CD4-positive, alpha-beta T cell treated with Interleukin-6 at 100 ng/mL for 8 hours (primary cell): ENCODE results near the gene ADGRV1.
"Not testable (repeated sequence)": the region's sequence is repeated elsewhere in the genome, so short reads cannot be mapped to it uniquely, and the experiment has no call there.

Experiments used
- DNase-seq: peaks from one replicate; pipeline ENCODE4 v3.0.0-alpha.2; 2020; ENCODE audit warnings: mixed read lengths, low spot score

ADGRV1 gene

DNA sequence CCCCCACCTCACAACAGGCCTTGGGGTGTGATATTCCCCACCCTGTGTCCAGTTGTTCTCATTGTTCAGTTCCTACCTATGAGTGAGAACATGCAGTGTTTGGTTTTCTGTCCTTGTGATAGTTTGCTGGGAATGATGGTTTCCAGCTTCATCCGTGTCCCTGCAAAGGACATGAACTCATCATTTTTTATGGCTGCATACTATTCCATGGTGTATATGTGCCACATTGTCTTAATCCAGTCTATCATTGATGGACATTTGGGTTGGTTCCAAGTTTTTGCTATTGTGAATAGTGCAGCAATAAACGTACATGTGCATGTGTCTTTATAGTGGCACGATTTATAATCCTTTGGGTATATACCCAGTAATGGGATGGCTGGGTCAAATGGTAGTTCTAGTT is 41.7 kb downstream of the ADGRV1 start:
- DNase-seq = not testable (repeated sequence)

DNA sequence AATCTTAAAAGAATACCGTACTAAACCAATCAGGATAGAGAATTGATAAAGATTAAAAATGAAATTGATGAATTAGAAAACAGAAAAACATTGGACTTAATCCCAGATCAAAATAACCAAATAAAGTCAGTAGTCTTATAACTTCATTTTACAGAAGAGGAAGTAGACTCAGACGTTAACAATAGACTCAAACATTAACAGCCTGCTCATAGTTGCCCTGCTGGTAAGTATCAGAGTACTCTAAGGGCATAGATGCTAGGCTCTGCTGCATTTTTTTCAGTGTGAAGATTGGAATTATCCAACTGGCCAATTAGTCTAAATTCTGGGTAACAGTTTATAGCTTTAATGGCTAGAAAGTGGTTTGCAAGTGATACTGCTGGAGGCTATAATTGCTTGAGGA is 42.9 kb downstream of the ADGRV1 start:
- no peak for DNase-seq

DNA sequence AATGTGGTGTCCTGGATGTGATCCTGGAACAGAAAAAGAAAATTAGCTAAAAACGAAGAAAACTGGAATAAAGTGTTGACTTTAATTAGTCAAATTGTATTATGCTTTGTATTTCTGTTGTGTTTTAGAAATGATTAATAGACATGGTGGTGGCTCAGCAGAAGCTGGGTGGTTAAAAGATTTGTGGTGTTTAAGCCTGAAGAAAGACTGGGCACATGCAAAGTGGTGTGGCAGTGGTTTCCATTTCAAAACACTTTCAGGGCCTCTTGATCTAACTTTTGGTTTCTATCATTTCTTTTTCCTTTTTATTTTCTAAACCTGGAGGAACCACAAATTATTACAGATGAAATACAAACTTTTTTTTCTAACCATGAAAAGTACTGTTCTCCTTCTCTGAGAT is 44.1 kb downstream of the ADGRV1 start:
- no peak for DNase-seq

DNA sequence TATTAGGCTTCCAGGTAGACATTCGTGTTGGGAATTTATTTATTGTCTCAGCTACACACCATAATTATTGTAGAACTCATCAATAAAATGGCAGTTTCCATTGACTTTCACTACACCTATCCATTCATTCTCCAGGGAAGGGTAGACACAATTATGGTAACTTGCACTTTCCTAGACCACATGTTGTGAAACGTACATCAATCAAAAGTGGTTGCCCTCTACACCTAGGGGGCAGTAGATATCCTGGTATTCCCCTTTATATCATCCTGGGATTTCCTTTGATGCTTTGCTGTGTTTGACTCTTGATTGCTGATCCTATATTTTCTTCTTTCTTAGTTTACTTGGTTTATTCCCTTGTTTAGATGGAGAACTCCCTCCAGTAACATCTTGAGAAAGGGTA is 47.9 kb downstream of the ADGRV1 start:
- DNase-seq = no peak

DNA sequence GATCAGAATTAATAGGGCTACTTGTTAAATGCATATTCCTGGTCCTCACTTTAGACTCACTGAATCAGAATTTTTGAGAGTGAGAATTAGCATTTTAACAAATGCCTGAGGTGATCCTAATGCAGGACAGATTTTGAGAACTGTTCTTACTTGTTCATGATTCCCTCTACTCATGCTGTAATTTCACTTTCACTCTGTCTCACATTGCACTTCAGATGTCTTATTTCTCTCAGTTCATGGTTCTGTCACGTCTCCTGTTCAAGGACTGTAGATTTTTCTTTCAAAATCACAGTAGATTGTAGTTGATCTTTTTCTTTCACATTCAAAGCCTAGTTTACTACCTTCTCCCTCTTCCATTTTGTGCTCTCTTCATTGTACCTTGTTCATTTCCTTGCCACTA is 54.3 kb downstream of the ADGRV1 start:
- DNase-seq = no peak

DNA sequence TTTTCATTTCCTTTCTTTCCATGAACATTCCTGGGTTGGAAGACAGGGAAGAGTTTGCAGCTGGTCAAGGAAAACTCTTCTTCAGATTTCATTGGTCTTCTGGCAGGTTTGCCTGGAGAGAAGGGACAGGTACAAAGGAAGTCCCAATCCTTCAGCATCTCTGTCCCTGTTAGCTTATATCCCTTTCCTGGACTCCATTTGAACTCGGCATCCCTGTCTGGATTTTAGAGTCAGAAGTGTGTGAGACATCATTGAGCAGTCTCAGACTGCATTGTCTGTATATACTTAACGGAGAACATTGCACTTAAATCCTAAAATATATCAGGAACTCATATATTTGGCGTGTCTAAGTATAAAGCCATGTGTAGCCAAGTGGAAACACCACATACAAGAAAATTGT is 54.9 kb downstream of the ADGRV1 start:
- DNase-seq = no peak

DNA sequence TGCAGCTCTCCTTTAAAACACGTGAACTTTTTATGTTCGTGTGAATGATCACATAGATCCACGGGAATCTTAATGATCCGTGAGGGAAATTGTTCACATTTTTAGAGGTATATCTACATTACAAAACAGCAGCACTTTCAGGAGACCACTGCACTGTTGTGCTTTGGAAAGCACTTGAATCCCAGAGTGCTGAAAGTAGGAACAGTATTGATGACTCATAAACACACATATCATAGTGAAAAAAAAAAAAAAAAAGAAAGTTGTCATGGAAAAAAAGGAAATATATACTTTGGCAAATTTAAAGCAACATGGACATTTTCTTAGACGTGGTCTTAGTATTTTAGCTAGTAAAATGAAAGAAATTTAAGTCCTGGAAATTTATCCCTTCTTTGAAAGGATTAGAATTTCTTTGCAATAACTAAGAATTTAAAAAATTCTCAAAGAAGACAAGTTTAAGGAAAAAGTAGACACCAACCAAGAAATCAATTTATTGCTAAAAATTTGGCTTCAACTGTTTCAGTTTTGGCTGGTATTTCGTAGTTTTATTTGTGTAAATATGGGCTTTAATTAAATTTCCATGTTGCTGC is 55.4 kb downstream of the ADGRV1 start:
- no peak for DNase-seq

DNA sequence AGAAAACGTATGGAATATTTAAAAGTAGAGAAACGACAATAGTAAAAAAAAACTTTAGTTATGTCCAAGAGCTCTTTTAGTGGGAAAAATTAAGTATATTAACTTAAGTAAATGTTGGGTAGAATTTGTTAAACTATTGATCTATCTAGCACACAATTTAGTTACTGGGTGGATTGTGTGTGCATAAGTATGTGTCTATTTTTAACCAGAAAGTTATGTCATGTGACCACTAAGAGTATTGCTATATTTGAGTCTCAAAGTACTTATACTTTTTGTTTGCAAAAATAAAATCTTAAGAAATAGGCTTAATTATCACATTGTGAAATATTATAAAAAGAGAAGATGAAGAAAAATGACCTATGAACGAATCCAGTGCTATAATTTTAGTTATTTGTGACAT is 56.8 kb downstream of the ADGRV1 start:
- no peak for DNase-seq

DNA sequence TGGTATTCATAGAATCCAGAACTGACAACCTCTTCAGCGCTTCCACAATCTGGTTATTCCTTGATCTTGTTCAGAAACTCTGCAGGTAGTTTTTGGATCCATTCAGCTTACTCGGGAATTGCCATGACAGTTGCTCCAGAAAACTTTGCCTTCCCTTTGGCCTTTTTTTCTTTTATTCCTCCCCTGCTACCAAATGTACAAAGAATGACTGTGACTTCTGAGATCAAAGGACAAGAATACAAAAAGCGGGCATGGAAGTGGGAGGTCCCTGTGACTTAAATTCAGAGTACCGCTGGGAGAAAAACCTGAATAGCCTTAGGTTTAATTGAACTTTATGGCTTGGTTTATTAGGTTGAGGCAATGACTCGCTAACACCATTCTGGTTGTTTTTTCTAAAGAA is 59.5 kb downstream of the ADGRV1 start:
- DNase-seq = no peak

DNA sequence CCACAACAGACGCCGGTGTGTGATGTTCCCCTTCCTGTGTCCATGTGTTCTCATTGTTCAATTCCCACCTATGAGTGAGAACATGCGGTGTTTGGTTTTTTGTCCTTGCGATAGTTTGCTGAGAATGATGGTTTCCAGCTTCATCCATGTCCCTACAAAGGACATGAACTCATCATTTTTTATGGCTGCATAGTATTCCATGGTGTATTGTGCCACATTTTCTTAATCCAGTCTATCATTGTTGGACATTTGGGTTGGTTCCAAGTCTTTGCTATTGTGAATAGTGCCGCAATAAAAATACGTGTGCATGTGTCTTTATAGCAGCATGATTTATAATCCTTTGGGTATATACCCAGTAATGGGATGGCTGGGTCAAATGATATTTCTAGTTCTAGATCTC is 61.2 kb downstream of the ADGRV1 start:
- DNase-seq = not testable (repeated sequence)

DNA sequence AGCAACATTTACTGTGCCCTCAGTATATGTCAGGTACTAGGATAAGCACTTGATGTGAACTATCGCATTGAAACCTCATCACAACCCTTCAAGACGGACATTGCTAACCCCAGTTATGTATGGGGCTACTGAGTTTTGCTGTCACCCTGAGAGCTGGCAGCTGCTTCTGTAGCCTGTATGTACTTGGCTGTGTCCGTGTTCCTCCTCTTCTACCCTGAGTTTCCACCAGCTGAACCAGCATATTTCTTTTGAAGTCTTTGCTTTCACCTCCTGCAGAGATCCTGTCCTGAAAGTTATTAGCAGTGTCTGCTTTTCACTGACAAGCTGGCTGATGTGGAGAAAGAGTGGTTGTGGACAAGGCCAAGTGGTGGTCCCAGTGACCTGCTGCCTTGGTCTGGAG is 63.3 kb downstream of the ADGRV1 start:
- no peak for DNase-seq

DNA sequence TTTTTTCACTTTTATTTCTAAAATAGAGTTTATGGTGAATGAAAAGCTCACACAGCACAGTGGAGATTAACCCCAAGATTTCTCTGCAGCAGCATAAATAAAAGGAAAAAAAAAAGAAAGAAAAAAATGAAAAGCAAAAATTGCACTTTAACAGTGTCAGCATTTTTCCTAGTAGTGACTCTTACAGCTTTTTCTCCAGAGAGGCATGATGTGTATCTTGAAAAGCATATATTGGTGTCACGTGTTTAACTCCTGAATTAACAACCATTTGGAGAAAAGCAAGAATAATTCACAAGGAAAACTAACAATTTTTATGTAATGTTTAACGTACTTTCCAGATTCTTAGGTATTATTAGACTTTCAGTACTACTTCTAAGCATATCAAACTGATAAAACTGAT is 67.9 kb downstream of the ADGRV1 start:
- DNase-seq = no peak

DNA sequence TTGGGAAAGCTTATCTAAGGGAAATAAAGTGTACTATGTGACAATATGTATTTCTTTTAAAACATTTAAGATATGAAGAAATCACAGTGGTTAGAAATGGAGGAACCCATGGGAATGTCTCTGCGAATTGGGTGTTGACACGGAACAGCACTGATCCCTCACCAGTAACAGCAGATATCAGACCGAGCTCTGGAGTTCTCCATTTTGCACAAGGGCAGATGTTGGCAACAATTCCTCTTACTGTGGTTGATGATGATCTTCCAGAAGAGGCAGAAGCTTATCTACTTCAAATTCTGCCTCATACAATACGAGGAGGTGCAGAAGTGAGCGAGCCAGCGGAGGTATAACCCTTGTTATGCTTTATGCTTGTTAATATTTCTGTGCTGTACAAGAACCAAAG is 69.9 kb downstream of the ADGRV1 start:
- no peak for DNase-seq

DNA sequence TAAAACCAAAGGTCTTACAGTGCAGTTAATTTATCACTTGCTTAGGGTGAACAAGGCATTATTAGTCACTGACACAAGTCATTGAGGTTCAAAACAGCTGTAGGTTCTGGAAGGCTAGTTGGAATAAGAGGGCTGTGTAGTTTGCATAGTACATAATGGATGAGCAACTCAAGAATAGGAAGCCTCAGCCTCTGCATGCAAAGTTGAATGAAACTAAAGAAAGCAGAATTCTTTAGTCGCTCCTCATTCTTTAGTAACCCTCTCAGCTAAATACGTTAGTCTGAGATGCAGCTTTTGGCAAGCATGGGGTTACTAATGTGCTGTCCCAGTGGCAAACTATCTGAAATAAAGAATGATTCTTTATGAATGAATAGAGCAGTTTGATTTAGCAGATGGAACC is 74.2 kb downstream of the ADGRV1 start:
- no peak for DNase-seq

DNA sequence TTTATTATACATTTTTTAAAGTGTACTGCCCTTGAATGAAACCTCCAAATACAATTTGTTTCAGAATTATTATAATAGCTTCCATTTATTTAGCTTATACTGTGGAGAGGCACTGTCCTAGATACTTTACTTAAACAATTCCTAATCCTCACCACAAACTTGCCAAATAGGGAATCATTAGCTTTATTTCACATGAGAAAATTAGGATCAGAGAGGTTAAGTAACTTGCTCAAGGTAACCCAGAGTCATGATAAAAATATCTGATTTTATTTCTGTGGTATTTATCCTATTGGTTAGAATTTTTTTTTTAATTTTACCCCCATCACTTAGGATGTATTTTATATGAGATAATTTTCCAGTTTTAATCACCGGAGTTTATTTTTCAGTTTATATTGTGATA is 78.4 kb downstream of the ADGRV1 start:
- no peak for DNase-seq

DNA sequence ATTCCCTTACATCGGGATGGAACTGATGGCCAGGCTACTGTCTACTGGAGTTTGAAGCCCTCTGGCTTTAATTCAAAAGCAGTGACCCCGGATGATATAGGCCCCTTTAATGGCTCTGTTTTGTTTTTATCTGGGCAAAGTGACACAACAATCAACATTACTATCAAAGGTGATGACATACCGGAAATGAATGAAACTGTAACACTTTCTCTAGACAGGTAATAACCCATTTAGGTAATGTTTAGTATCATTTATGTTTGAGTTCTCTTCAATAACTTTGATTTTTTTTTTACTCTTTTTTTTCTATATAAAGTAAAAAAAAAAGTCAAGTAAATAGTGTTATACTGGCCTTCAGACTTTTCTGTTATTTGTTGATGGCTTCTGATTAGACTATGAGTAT is 79.1 kb downstream of the ADGRV1 start:
- no peak for DNase-seq

DNA sequence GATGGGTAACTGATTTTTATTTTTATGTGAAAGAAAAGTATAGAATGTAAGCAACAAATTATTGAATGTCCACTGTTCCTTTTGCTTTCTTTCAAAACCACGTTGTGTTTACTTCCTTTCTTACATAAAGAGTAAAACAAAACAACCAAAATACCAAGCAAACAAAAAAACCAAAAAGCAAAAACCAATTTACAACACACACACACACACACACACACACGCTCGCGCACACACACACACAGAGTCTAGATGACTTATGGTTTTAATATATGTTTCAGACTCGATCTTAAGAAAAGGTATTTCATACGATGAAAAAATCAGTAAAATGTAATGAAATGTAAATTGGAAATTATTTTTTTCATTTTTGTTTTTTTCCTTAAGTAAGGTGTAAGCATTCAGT is 80.3 kb downstream of the ADGRV1 start:
- DNase-seq = no peak

DNA sequence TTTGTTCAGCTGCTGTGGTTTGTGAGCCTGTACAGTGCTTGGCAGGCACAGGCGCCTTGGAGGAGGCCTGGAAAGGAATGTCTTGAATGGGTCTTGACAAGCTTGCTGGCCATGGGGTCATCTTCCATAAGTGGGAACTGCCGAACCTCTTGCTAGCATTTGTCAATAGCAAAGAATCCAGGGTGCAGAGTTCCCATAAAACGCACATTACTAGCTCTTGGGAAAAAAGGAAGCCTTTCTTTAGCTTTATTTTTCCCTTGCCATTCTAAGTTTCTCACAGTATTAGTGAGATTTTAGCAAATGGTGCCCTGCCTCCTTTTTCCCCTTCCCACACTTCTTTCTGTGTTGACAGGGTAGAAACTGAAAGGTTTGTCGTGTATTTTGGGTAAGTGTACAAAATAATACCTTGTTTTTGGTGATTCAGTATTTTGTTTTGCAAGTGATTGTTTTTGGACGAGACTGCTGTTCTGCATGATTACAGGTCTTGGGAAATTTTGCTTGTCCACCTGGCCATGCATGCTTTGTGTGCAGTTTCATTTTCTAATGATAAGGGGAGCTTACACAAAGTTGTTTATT is 82.0 kb downstream of the ADGRV1 start:
- DNase-seq = no peak

DNA sequence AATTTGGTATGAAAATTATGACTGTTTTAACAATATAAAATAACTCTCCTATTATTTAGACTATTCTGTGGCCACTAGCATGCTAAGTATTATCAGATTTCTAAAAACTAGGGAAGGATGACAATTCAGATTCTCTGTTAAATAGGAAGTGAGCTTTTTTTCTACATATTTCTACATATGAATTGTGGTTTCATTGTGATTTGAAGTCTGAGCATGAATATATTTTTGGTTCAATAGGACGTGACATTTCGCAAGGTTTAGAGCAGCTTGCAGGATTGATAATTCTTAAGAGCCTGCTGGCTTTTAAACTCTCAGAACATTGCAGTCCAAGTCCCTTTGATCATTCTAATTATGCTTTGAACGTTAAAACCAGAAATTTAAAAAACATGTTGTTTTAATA is 82.9 kb downstream of the ADGRV1 start:
- no peak for DNase-seq

DNA sequence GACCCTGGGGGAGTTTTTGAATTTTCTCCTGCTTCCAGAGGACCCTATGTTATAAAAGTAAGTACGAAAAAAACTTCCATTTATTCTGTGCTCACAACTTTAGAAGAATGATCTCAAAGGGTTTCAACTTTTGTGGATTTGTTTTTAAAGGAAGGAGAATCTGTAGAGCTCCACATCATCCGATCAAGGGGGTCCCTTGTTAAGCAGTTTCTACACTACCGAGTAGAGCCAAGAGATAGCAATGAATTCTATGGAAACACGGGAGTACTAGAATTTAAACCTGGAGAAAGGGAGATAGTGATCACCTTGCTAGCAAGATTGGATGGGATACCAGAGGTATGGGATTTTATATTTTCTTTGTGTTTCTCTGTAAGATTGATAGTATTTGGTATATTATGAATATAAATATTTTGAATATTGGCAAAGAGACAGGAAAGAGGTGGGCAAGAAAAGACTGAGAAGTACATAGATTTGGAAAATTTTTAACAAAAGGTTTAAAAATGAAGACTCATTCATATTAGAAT is 84.2 kb downstream of the ADGRV1 start:
- no peak for DNase-seq

DNA sequence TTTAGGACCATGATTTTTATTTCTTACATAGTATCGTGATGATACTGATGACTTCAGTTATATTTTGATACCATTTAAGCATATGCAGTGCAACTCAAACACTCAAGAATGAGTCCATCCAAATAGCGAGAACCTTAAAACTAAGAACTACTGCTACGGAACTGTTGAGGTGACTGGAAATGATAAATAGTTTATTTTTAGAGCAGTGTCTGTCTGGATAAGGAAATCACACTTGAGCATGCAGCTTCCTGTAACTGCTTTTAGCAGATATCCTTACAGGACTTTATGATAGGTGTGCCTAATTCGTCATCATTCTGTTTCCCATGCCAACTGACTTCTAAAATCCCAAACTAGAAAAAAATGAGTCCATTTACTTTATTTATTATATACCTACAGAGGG is 85.5 kb downstream of the ADGRV1 start:
- DNase-seq = no peak

DNA sequence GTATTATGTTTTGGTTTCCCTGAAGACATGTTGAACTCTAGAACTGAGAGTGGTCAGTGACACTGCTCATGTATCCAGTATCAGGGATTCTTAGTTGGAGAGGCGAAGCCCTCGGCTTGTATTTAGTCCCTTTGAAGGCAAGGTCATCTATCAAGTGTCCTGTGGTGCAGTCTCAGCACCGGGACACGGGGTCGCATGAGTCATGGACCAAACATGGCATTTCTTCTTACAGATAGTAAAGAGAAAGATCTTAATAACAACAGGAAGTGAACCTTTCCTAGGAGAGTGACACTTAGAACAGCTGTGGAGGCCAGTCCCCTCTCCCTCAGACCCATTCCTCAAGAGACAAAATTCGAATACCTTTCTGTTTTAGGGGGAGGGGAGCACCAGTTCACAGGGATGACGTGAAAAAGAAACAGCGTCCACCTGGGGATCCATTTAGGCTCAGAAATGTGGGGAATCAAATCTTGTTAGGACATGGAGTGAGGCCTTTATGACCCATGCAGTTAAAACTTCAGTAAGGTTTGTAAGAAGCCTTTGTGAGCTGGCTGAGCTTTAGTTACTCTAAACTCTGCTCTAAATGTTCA is 86.5 kb downstream of the ADGRV1 start:
- no peak for DNase-seq

DNA sequence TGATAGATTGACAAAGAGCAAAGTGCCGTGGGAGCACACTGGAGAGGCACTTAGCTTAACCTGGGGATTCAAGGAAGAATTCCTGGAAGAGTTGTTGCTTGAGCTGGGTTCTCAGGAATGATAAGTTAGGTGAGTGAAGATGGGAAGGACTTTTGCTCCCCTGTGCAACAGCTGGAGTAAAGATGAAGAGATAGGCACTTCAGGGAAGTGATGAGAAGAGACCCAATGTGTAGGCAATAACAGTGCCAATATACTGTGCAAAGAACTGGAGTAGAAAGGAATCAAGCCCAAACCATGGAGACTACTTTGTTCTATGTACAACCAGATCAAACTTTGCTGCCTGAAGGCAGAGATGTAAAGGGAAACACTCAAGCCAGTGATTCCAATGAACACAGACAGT is 92.2 kb downstream of the ADGRV1 start:
- DNase-seq = no peak

DNA sequence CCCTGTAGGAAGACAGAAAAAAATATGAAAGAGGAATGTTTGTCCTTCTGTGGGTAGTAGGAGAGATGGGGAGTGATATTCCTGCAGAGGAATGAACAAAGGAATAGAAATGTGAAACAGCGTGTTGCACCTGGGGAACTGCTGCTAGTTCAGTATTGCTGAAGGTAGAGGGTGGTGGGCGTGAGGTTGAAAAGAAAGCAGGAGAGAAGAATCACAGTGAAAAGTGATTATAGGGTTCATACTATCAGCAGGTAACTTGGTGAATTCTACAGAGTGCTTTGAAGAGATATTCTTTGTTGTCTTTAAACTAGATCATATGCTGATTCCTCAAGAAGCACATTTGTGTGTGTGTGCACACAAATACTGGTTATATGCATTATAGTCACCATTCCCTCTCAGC is 95.6 kb downstream of the ADGRV1 start:
- DNase-seq = no peak
